Measurements from ENCODE around the gene ORAI2. TPM values are rescaled to one million over a fixed set of nuclear protein-coding genes. Genes with fewer than 3 reads are reported as not detected.

Gene ORAI2
- total and polyA plus RNA-seq, 2 of the 13 experiments (the other 11 are each of a cell fraction or from before 2014, with no cell fraction given): 3.0 to 6.0 TPM

DNA sequence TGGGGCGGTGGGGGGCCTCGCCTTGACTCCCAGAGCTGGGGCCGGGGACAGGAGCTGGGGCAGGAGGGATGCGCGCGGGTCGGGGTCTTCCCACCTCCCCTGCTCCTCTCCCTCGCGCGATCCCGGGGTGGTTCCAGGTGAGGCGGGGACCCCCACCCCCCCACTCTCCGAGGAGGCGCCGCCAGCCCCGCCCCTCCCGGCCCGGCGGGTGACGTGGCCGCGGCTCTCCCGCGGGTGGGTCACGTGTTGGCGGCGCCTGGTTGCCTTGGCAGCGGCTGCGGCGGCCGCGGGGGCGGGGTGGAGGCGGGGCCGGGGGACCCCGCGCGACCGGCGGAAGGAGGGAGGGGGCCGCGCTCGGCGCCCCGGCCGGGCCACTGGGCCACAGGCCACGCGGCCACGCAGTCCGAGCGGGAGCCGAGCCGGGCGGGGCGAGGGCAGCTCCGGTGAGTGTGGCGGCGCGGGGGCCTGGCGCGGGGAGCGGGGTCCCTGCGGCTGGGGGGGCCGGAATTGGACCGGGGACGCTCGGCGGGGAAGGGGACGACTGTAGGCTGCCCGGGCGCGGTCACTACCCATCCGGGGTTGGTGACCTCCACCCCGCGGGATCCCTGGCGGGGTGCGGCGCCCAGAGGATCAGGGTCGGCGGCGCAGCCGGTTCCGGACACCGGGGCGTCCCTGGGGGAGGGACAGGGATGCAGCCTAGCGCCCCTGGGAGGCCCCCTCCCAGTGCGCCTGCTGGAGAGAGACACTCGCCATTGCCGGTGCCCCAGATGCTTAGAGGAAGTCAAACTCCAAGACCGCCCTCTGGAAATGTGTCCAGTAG lies at the start of gene ORAI2 (continued):
- TF ChIP-seq, protein P1, sequence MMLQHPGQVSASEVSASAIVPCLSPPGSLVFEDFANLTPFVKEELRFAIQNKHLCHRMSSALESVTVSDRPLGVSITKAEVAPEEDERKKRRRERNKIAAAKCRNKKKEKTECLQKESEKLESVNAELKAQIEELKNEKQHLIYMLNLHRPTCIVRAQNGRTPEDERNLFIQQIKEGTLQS (CRISPR knock-in tag; IDR thresholded peaks at IDR 0.05): no peak
- TF ChIP-seq ZNF562 (CRISPR knock-in tag; IDR thresholded peaks at IDR 0.05; ENCODE audit: borderline replicate concordance) (no peak), SALL1 (CRISPR knock-in tag; IDR thresholded peaks at IDR 0.05) (peak; percentile 42; the same call in 1 of the 2 replicates), ELF3 (CRISPR knock-in tag; IDR thresholded peaks at IDR 0.05) (no peak), NFRKB (IDR thresholded peaks at IDR 0.05) (no peak), ZNF776 (CRISPR knock-in tag; IDR thresholded peaks at IDR 0.05) (no peak), KAT8 (CRISPR knock-in tag; IDR thresholded peaks at IDR 0.05) (no peak), ZNF672 (CRISPR knock-in tag; IDR thresholded peaks at IDR 0.05) (no peak), RAD51 (IDR thresholded peaks at IDR 0.05; ENCODE audit: borderline replicate concordance) (no peak), GTF3A (CRISPR knock-in tag; conservative IDR thresholded peaks at IDR 0.05) (no peak), ESRRA (CRISPR knock-in tag; IDR thresholded peaks at IDR 0.05; ENCODE audit: low read depth) (no peak), ZNF839 (CRISPR knock-in tag; IDR thresholded peaks at IDR 0.05; ENCODE audit: borderline replicate concordance) (no peak), NCOR1 (IDR thresholded peaks at IDR 0.05; ENCODE audit: borderline replicate concordance, low read length) (no peak), TOPORS (CRISPR knock-in tag; IDR thresholded peaks at IDR 0.05) (no peak), ERF (CRISPR knock-in tag; IDR thresholded peaks at IDR 0.05) (no peak), PHF21A (CRISPR knock-in tag; IDR thresholded peaks at IDR 0.05) (no peak), CREB1 (IDR thresholded peaks at IDR 0.05) (no peak; the same call in 1 of the 2 replicates), CREB1 (CRISPR knock-in tag; IDR thresholded peaks at IDR 0.05) (no peak)
- TF ChIP-seq, protein P2, sequence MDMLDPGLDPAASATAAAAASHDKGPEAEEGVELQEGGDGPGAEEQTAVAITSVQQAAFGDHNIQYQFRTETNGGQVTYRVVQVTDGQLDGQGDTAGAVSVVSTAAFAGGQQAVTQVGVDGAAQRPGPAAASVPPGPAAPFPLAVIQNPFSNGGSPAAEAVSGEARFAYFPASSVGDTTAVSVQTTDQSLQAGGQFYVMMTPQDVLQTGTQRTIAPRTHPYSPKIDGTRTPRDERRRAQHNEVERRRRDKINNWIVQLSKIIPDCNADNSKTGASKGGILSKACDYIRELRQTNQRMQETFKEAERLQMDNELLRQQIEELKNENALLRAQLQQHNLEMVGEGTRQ (IDR thresholded peaks at IDR 0.05; ENCODE audit: low read depth, low read length): peak; percentile 37; the same call in 1 of the 2 replicates
- TF ChIP-seq, protein P2 (CRISPR knock-in tag; IDR thresholded peaks at IDR 0.05; ENCODE audit: borderline replicate concordance): no peak; the same call in 1 of the 2 replicates
- TF ChIP-seq, protein P3, sequence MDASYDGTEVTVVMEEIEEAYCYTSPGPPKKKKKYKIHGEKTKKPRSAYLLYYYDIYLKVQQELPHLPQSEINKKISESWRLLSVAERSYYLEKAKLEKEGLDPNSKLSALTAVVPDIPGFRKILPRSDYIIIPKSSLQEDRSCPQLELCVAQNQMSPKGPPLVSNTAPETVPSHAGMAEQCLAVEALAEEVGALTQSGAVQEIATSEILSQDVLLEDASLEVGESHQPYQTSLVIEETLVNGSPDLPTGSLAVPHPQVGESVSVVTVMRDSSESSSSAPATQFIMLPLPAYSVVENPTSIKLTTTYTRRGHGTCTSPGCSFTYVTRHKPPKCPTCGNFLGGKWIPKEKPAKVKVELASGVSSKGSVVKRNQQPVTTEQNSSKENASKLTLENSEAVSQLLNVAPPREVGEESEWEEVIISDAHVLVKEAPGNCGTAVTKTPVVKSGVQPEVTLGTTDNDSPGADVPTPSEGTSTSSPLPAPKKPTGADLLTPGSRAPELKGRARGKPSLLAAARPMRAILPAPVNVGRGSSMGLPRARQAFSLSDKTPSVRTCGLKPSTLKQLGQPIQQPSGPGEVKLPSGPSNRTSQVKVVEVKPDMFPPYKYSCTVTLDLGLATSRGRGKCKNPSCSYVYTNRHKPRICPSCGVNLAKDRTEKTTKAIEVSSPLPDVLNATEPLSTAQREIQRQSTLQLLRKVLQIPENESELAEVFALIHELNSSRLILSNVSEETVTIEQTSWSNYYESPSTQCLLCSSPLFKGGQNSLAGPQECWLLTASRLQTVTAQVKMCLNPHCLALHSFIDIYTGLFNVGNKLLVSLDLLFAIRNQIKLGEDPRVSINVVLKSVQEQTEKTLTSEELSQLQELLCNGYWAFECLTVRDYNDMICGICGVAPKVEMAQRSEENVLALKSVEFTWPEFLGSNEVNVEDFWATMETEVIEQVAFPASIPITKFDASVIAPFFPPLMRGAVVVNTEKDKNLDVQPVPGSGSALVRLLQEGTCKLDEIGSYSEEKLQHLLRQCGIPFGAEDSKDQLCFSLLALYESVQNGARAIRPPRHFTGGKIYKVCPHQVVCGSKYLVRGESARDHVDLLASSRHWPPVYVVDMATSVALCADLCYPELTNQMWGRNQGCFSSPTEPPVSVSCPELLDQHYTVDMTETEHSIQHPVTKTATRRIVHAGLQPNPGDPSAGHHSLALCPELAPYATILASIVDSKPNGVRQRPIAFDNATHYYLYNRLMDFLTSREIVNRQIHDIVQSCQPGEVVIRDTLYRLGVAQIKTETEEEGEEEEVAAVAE (CRISPR knock-in tag; IDR thresholded peaks at IDR 0.05; ENCODE audit: borderline replicate concordance): no peak
- TF ChIP-seq, protein P4, sequence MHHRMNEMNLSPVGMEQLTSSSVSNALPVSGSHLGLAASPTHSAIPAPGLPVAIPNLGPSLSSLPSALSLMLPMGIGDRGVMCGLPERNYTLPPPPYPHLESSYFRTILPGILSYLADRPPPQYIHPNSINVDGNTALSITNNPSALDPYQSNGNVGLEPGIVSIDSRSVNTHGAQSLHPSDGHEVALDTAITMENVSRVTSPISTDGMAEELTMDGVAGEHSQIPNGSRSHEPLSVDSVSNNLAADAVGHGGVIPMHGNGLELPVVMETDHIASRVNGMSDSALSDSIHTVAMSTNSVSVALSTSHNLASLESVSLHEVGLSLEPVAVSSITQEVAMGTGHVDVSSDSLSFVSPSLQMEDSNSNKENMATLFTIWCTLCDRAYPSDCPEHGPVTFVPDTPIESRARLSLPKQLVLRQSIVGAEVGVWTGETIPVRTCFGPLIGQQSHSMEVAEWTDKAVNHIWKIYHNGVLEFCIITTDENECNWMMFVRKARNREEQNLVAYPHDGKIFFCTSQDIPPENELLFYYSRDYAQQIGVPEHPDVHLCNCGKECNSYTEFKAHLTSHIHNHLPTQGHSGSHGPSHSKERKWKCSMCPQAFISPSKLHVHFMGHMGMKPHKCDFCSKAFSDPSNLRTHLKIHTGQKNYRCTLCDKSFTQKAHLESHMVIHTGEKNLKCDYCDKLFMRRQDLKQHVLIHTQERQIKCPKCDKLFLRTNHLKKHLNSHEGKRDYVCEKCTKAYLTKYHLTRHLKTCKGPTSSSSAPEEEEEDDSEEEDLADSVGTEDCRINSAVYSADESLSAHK (CRISPR knock-in tag; IDR thresholded peaks at IDR 0.05; ENCODE audit: borderline replicate concordance): no peak

All from HepG2 (cell line).